H1 (cell line): ENCODE measurements around the gene GPR143. TPM values are rescaled to one million over a fixed set of nuclear protein-coding genes. Genes with fewer than 3 reads are reported as not detected.

ENCODE experiments used
- CTCF ChIA-PET: fragments of 300-600 bp; sonication (Branson Sonifier 250); formaldehyde crosslinking; loops from one replicate; lab custom pipeline; 2021; ENCODE audit not compliant: partially characterized antibody; lab: Charles Lee
- POLR2A ChIA-PET: fragments of 300-600 bp; sonication (Branson Sonifier 250); formaldehyde crosslinking; loops from one replicate; lab custom pipeline; 2021; ENCODE audit warnings: inconsistent platforms; ENCODE audit not compliant: partially characterized antibody; lab: Charles Lee
- DNase-seq, 2 experiments: peaks; one replicate each; pipeline versions ENCODE4 v3.0.0 to v3.0.0-alpha.2; 2010 to 2022; ENCODE audit warnings: low spot score in 2 of 2, low read depth in 1 of 2, mixed read lengths in 1 of 2
- FAIRE-seq: peaks from 2 replicates; lab custom pipeline; 2011; peaks lifted over from hg19 to GRCh38; lab: Jason Lieb, UNC
- H2AFZ ChIP-seq: 2 replicates; pipeline ENCODE4 v1.8.1; 2012; ENCODE audit warnings: low read length, inconsistent platforms
- H2AK5ac ChIP-seq: 2 replicates; pipeline ENCODE4 v1.6.1; 2013; ENCODE audit warnings: low read depth, low read length
- H2BK120ac ChIP-seq: replicated peaks from 2 replicates; pipeline ENCODE3; 2013; ENCODE audit warnings: low read depth, low read length, inconsistent platforms
- H2BK12ac ChIP-seq: 2 replicates; pipeline ENCODE4 v1.6.1; 2013; ENCODE audit warnings: low read depth, low read length
- H2BK15ac ChIP-seq: 2 replicates; pipeline ENCODE4 v1.6.1; 2013; ENCODE audit warnings: low read length
- H2BK20ac ChIP-seq: 2 replicates; pipeline ENCODE4 v1.6.1; 2013; ENCODE audit warnings: low read length
- H2BK5ac ChIP-seq: 2 replicates; pipeline ENCODE4 v1.6.1; 2013; ENCODE audit warnings: low read depth, low read length
- H3K14ac ChIP-seq: 2 replicates; pipeline ENCODE4 v1.6.1; 2013; ENCODE audit warnings: inconsistent platforms; ENCODE audit not compliant: insufficient read length
- H3K18ac ChIP-seq: 2 replicates; pipeline ENCODE4 v1.6.1; 2013; ENCODE audit warnings: low read length; ENCODE audit errors: extremely low read depth
- H3K23ac ChIP-seq: 2 replicates; pipeline ENCODE4 v1.6.1; 2013; ENCODE audit warnings: inconsistent platforms; ENCODE audit not compliant: insufficient read length
- H3K23me2 ChIP-seq: 2 replicates; pipeline ENCODE4 v1.6.1; 2013; ENCODE audit warnings: low read depth, low read length
- H3K27ac ChIP-seq: 2 replicates; pipeline ENCODE4 v1.6.1; 2011; ENCODE audit warnings: low read depth, low read length, inconsistent platforms
- H3K27me3 ChIP-seq, 4 experiments: replicated peaks in 1 of 4; 1 replicate in 1 of 4; 2 replicates in 3 of 4; pipeline versions ENCODE4 v1.6.1 to v1.8.1; 2011 to 2013; ENCODE audit warnings: low read length in 3 of 4, mild to moderate bottlenecking in 3 of 4, inconsistent platforms in 2 of 4, mixed read lengths in 2 of 4, moderate library complexity in 1 of 4; ENCODE audit not compliant: control insufficient read depth in 3 of 4, insufficient read depth in 3 of 4; ENCODE audit errors: extremely low read depth in 1 of 4
- H3K36me3 ChIP-seq, 4 experiments: 2 replicates each; pipeline versions ENCODE4 v1.6.1 to v1.8.1; 2011 to 2013; ENCODE audit warnings: mild to moderate bottlenecking in 4 of 4, low read length in 3 of 4, moderate library complexity in 2 of 4, control low read depth in 1 of 4, inconsistent platforms in 1 of 4; ENCODE audit not compliant: insufficient read depth in 4 of 4, control insufficient read depth in 2 of 4
- H3K4ac ChIP-seq: replicated peaks from 2 replicates; pipeline ENCODE3; 2013; ENCODE audit warnings: low read length, low read depth, mixed read lengths, inconsistent platforms; ENCODE audit not compliant: insufficient read length
- H3K4me1 ChIP-seq, 4 experiments: replicated peaks in 1 of 4; 1 replicate in 1 of 4; 2 replicates in 3 of 4; pipeline versions ENCODE4 v1.6.1 to v1.8.1; 2011 to 2013; ENCODE audit warnings: low read length in 3 of 4, inconsistent platforms in 2 of 4, mixed read lengths in 1 of 4; ENCODE audit not compliant: insufficient read depth in 4 of 4, control insufficient read depth in 3 of 4
- H3K4me2 ChIP-seq, 2 experiments: 2 replicates each; pipeline versions ENCODE4 v1.6.1 to v1.8.1; 2011 to 2013; ENCODE audit warnings: low read depth in 2 of 2, low read length in 2 of 2, control low read depth in 1 of 2, inconsistent platforms in 1 of 2, mild to moderate bottlenecking in 1 of 2; ENCODE audit not compliant: insufficient read depth in 1 of 2
- H3K4me3 ChIP-seq, 4 experiments: fragments of 200-600, 300-600 bp in 1 of 4; sonication (generic), shearing (Covaris generic), sonication (Bioruptor Twin) in 1 of 4; 2 replicates each; pipeline versions ENCODE4 v1.5.1 to v1.8.1; 2011 to 2016; ENCODE audit warnings: low read length in 4 of 4, low read depth in 3 of 4, control low read depth in 2 of 4, inconsistent platforms in 2 of 4, mild to moderate bottlenecking in 2 of 4, mixed read lengths in 1 of 4, moderate library complexity in 1 of 4; ENCODE audit not compliant: insufficient read depth in 2 of 4; ENCODE audit errors: extremely low read depth in 1 of 4
- H3K56ac ChIP-seq: replicated peaks from 2 replicates; pipeline ENCODE3; 2013; ENCODE audit warnings: low read depth, mild to moderate bottlenecking, mixed read lengths, low read length, inconsistent platforms; ENCODE audit not compliant: insufficient read length
- H3K79me1 ChIP-seq: 2 replicates; pipeline ENCODE4 v1.6.1; 2013; ENCODE audit warnings: low read depth, low read length, control low read depth
- H3K79me2 ChIP-seq, 2 experiments: 2 replicates each; pipeline versions ENCODE4 v1.6.1 to v1.8.1; 2012 to 2013; ENCODE audit warnings: low read length in 2 of 2, mild to moderate bottlenecking in 2 of 2, inconsistent platforms in 1 of 2; ENCODE audit not compliant: insufficient read depth in 2 of 2, control insufficient read depth in 1 of 2
- H3K9ac ChIP-seq, 4 experiments: replicated peaks in 1 of 4; 1 replicate in 1 of 4; 2 replicates in 3 of 4; pipeline versions ENCODE4 v1.6.1 to v1.8.1; 2011 to 2013; ENCODE audit warnings: low read depth in 3 of 4, low read length in 3 of 4, control low read depth in 2 of 4, mild to moderate bottlenecking in 2 of 4, moderate library complexity in 2 of 4, inconsistent platforms in 1 of 4; ENCODE audit errors: extremely low read depth in 1 of 4
- H3K9me3 ChIP-seq, 2 experiments: 2 replicates each; pipeline versions ENCODE4 v1.6.1 to v1.8.1; 2012 to 2013; ENCODE audit warnings: mild to moderate bottlenecking in 2 of 2, moderate library complexity in 2 of 2, control low read depth in 1 of 2, inconsistent platforms in 1 of 2, low read depth in 1 of 2, low read length in 1 of 2, mixed read lengths in 1 of 2; ENCODE audit not compliant: insufficient read depth in 2 of 2
- H4K20me1 ChIP-seq, 2 experiments: replicated peaks in 1 of 2; 2 replicates each; pipeline versions ENCODE3 to v1.8.1; 2011 to 2013; ENCODE audit warnings: inconsistent platforms in 2 of 2, low read length in 2 of 2, mild to moderate bottlenecking in 1 of 2; ENCODE audit not compliant: insufficient read depth in 2 of 2, control insufficient read depth in 1 of 2
- H4K5ac ChIP-seq: 2 replicates; pipeline ENCODE4 v1.6.1; 2013; ENCODE audit warnings: low read length, low read depth, mixed read lengths, inconsistent platforms; ENCODE audit not compliant: insufficient read length
- H4K8ac ChIP-seq: 2 replicates; pipeline ENCODE4 v1.8.0; 2013; ENCODE audit warnings: mild to moderate bottlenecking, moderate library complexity, low read length, inconsistent platforms; ENCODE audit not compliant: insufficient read depth; ENCODE audit errors: extremely low read depth
- H4K91ac ChIP-seq: replicated peaks from 2 replicates; pipeline ENCODE3; 2013; ENCODE audit warnings: low read length, mixed read lengths, inconsistent platforms; ENCODE audit not compliant: insufficient read length
- ATF3 ChIP-seq: IDR thresholded peaks from 2 replicates; pipeline ENCODE4 v1.6.1; 2011; ENCODE audit warnings: low read depth, mild to moderate bottlenecking, low read length; ENCODE audit not compliant: insufficient read depth
- CEBPB ChIP-seq: IDR thresholded peaks from 2 replicates; pipeline ENCODE4 v1.6.1; 2012; ENCODE audit warnings: low read depth, low read length
- CTCF ChIP-seq, 3 experiments: IDR thresholded peaks; 1 replicate in 2 of 3; 2 replicates in 1 of 3; pipeline versions ENCODE4 v1.5.1 to v1.6.1; 2011; ENCODE audit warnings: low read length in 3 of 3, mild to moderate bottlenecking in 3 of 3, inconsistent platforms in 2 of 3, low read depth in 1 of 3, moderate library complexity in 1 of 3; ENCODE audit not compliant: insufficient read depth in 1 of 3; ENCODE audit errors: control extremely low read depth in 1 of 3
- POLR2A ChIP-seq, 2 experiments: IDR thresholded peaks; 1 replicate in 1 of 2; 2 replicates in 1 of 2; pipeline ENCODE4 v1.6.1; 2011; ENCODE audit warnings: low read depth in 2 of 2, low read length in 2 of 2, mild to moderate bottlenecking in 2 of 2; ENCODE audit errors: control extremely low read depth in 1 of 2
- POLR2AphosphoS5 ChIP-seq: IDR thresholded peaks from 2 replicates; pipeline ENCODE4 v1.6.1; 2011; ENCODE audit warnings: low read depth, low read length
- SIN3A ChIP-seq, 2 experiments: IDR thresholded peaks in 1 of 2; conservative IDR thresholded peaks in 1 of 2; 2 replicates each; pipeline ENCODE4 v1.6.1; 2011 to 2012; ENCODE audit warnings: low read length in 2 of 2, improper control_type of control experiment in 1 of 2, low read depth in 1 of 2, mild to moderate bottlenecking in 1 of 2
- TEAD4 ChIP-seq: IDR thresholded peaks from 2 replicates; pipeline ENCODE4 v1.6.1; 2012; ENCODE audit warnings: low read depth, low read length, inconsistent platforms, mixed read lengths
- WGBS, 2 experiments: shearing (Covaris generic) in 1 of 2; methylation state at CpG; one replicate each; pipeline versions ENCODE4 v1.1.6 to v1.1.7; 2013 to 2015; ENCODE audit warnings: low lambda C conversion rate in 2 of 2, mixed read lengths in 2 of 2, inconsistent platforms in 1 of 2, low coverage in 1 of 2, missing lambda C conversion rate in 1 of 2; ENCODE audit not compliant: insufficient replicate concordance in 2 of 2, insufficient coverage in 1 of 2, insufficient read length in 1 of 2; ENCODE audit errors: extremely low coverage in 1 of 2, missing lambda C conversion rate in 1 of 2; 5-methylcytosine and 5-hydroxymethylcytosine counted together
- polyA plus RNA-seq, 7 experiments: library from polyadenylated mRNA; depleted of rRNA in 3 of 7; stranded (reverse) in 5 of 7; unstranded in 2 of 7; fragments of >200 nt in 5 of 7; fragments of 200-250 nt in 2 of 7; gene quantifications; 1 replicate in 5 of 7; 2 replicates in 1 of 7; 4 replicates in 1 of 7; pipeline versions ENCODE4 v1.2.1 to v1.2.3, GENCODE V29; 2011 to 2013; ENCODE audit warnings: missing spikeins in 2 of 7, mixed read lengths in 2 of 7
- total RNA-seq: library from RNA; stranded (reverse); fragmentation: NEBNext Ultra II Directional; extraction: Animal tissue kit (Norgen Biotek cat#: 25700); gene quantifications from 2 replicates; pipeline ENCODE4 v1.2.1, GENCODE V29; 2021

GPR143 gene
- total and polyA plus RNA-seq, 2 of the 8 experiments (the other 6 are each of a cell fraction or from before 2014, with no cell fraction given), result 18.5 to 30.7 TPM

GRCh38 chrX:9728261-9728660 lies 37.4 kb downstream of the GPR143 start:
- no peaks in the 10 kb centered on the region for H3K79me2 ChIP-seq
- no peaks in the 10 kb centered on the region for H3K27me3 ChIP-seq
- H3K79me1 ChIP-seq, result no peaks in the 10 kb centered on the region
- H4K5ac ChIP-seq, result no peak overlapping the region
- H3K4me3 ChIP-seq, result no peak overlapping the region
- no peak overlapping the region for H3K27ac ChIP-seq
- no peak overlapping the region for H2BK12ac ChIP-seq
- ChIA-PET POLR2A (no interaction called here), CTCF (no interaction called here)
- H3K23ac ChIP-seq, result no peak overlapping the region
- H2BK120ac ChIP-seq, result no peak overlapping the region
- no peaks in the 10 kb centered on the region for H3K4me1 ChIP-seq
- H4K91ac ChIP-seq, result no peak overlapping the region
- no peaks in the 10 kb centered on the region for H4K20me1 ChIP-seq
- H3K4me2 ChIP-seq, result no peak overlapping the region
- H2BK15ac ChIP-seq, result no peak overlapping the region
- H2BK5ac ChIP-seq, result no peak overlapping the region
- H3K36me3 ChIP-seq, result peaks cover 0 to 13% (median 4%) of the 10 kb centered on the region in 4 experiments; a peak in 6 of 8 replicates
- H3K18ac ChIP-seq, result no peak overlapping the region
- no peak overlapping the region for H2AFZ ChIP-seq
- DNase-seq (no peak), FAIRE-seq (no peak)
- H3K4ac ChIP-seq, result no peak overlapping the region
- H3K14ac ChIP-seq, result no peak overlapping the region
- no peak overlapping the region for H2AK5ac ChIP-seq
- H2BK20ac ChIP-seq, result no peak overlapping the region
- H3K9ac ChIP-seq, result no peak overlapping the region
- H3K23me2 ChIP-seq, result no peaks in the 10 kb centered on the region
- peaks cover under 1% of the 10 kb centered on the region in 2 experiments; a peak in 1 of 4 replicates for H3K9me3 ChIP-seq
- no peak for TF ChIP-seq POLR2A (IDR thresholded peaks at IDR 0.05; ENCODE audit: control extremely low read depth in 1 of 2, low read depth in 2 of 2, low read length in 2 of 2)
- TF ChIP-seq SIN3A (conservative IDR thresholded peaks at IDR 0.05 in 1 of 2, IDR thresholded peaks at IDR 0.05 in 1 of 2; ENCODE audit: low read depth in 1 of 2, low read length in 2 of 2), result no peak
- no peak for TF ChIP-seq CEBPB
- TF ChIP-seq CTCF (IDR thresholded peaks at IDR 0.05; ENCODE audit: control extremely low read depth in 1 of 3, insufficient read depth in 1 of 3, low read depth in 1 of 3, low read length in 3 of 3), result no peak
- no peak for TF ChIP-seq POLR2AphosphoS5
- no peak for TF ChIP-seq ATF3
- no peak for TF ChIP-seq TEAD4
- H3K56ac ChIP-seq, result no peak overlapping the region
- WGBS, 2 experiments, result 95% methylated on average over 3 of the region's 3 CpGs; no CpG with 5 or more reads in 1 of the 2 experiments
- H4K8ac ChIP-seq, result no peak overlapping the region
